Right ventricle myocardium superior (tissue), 1 donor: ENCODE measurements around the gene PHACTR3. TPM values are rescaled to one million over a fixed set of nuclear protein-coding genes. Genes with fewer than 3 reads are reported as not detected.

Experiments used
- ATAC-seq: fragments of 200-7000 bp; cut with Tn5 transposase; one replicate; pipeline ENCODE4 v1.9.1; 2020; ENCODE audit warnings: mild to moderate bottlenecking; ENCODE audit not compliant: poor library complexity
- DNase-seq: peaks from one replicate; pipeline ENCODE4 v3.0.0-alpha.2; 2020
- intact Hi-C: fragments of 100-400 bp; cut with DNase I; formaldehyde crosslinking; loops from one replicate; pipeline ENCODE4 v1.11.2; 2022
- total RNA-seq: library from RNA; stranded (reverse); fragmentation: NEBNext Ultra II Directional; extraction: Animal tissue kit (Norgen Biotek cat#: 25700); gene quantifications from one replicate; pipeline ENCODE4 v1.2.1, GENCODE V29; 2021
- donor health status: DM: no; HTN: yes; CAD: no; lungs with severe emphysema.

Gene PHACTR3
- total RNA-seq, 1 donor from 2014 or later, result 10.0 TPM

DNA sequence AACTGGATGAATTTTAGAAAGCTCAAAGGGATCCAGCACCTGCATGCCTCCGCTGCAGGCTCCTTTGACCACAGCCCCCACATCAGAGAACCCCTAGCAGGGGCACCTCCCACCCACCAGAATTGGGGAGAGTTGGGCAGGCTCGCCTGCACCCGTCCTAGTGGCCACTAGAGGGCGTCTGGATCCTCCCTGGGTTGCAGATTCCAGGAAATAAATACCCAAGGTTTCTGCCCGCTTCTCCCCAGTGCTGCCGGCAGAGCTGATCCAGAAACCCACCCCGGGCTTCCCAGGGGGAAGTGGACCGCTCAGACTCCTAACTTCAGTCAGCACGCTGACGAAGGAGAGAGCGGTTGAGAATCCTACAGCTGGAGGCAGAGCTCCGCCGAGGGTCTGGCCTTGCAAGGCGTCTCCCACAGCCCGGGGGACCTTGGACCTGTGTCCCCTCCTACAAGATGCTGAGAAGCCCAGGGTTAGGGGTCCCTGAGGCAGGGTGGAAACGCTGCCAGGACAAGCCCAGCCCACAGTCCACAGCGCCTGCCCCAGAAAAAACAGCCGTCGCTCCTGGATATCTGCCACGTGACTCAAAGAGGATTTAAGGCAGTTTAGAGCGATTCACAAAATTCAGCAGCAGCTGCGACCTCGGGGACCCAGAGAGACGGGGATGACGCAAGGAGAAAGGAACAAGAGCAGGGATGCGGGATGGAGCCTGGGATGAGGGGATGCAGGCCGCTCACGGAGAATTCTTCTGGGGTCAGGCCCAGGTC lies 32.6 kb upstream of the PHACTR3 start:
- DNase-seq (peak; percentile 71), ATAC-seq (peak; percentile 85)
- intact Hi-C loops, result loop anchor here (2.0 kb wide), 1 partner anchor 179 kb away; no protein-coding TSS in a partner anchor

DNA sequence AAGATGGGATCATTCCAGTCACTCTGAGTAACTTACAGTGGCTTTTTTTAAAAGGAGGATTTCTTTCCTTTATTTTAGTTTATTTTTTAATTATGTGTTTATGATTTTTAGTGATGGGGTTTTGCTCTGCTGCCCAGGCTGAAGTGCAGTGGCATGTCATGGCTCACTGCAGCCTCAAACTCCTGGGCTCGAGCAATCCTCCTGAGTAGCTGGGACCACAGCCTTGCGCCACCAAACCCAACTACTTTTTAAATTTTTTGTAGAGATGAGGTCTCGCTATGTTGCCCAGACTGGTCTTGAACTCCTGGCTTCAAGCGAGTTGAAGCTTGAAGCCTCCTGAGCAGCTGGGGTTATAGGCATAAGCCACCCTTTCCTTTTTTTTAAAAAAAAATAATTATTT lies 31.8 kb upstream of the PHACTR3 start:
- intact Hi-C loops, result no loop called here
- DNase-seq, result no peak
- no peak for ATAC-seq

DNA sequence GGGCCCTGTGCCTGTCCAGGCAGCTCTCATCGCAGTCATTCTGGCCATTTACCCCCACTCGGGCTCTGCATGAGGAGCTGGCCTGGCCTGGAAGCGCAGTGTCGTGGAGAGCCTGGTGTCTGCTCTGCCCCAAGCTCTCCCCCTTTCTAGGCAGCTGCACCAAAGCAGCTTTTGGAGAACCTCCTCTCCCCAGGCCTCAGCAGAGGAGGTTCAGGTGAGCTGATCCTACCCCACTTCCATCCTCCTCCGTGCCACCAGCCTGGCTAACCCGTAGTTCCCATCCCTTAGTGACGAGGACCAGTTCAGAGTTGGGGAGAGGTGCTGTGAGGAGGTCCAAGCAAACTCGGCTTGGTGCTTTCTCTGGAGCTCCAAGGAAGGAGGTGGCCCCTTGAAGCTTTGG lies 30.5 kb upstream of the PHACTR3 start:
- no peak for ATAC-seq
- no peak for DNase-seq
- intact Hi-C loops, result no loop called here

DNA sequence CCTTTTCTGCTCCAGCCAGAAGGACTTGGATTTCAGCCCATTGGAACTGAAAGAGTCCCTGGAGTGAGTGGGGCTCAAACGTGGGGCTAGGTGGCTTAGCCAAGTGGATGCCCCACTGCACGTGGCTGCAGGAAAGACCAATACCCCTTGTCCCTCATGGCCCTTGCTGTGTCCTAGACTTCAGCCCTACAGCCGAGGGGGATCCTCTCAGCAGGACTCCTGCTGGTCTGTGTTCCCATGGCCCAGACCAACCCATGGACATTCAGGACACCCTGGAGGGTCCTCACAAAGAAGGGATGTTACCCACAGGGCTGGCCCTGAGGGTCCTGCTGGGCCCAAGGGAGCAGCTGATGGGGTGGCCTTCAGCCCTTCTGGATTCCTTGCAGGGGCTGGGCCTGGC lies 30.0 kb upstream of the PHACTR3 start:
- ATAC-seq (no peak), DNase-seq (no peak)
- intact Hi-C loops, result no loop called here

DNA sequence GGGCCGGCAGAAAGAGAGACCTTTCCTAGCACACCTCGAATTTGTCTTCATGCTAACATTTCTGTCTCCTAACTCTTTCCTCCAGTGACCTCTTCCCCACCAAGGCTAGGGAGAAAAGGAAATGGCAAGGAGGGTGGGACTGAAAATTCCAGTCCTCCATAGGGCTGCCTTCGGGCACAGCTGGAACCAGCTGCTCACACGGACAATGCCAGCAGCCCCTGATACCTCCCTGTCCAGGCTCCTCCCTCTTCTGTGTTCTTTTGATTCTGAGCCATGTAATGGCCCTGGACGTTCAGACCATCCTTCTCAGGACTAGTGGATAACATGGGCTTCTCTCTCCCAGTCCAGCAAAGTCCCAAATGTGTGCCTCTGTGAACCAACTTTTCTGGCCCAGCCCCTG lies 29.1 kb upstream of the PHACTR3 start:
- intact Hi-C loops, result no loop called here
- no peak for DNase-seq
- ATAC-seq, result no peak

DNA sequence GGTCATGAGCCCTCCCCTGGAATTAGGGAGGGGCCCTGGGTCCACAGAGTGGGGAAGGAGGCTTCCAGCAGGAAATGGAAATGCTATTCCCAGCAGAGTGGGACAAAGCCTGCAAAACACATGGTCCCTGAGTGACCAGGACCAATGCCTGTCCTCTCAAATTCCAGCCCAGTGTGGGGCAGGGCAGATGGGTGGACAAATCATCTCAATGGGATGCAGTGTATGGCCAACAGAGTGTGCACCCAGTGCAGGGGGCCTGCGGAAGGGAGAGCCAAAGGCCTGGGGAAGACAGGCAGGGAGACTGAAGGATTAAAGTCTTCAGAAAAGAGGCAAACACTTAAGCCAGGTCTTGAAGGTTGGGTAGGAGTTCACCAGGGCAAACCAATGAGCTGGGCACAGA lies 28.7 kb upstream of the PHACTR3 start:
- DNase-seq (no peak), ATAC-seq (no peak)
- intact Hi-C loops, result no loop called here

DNA sequence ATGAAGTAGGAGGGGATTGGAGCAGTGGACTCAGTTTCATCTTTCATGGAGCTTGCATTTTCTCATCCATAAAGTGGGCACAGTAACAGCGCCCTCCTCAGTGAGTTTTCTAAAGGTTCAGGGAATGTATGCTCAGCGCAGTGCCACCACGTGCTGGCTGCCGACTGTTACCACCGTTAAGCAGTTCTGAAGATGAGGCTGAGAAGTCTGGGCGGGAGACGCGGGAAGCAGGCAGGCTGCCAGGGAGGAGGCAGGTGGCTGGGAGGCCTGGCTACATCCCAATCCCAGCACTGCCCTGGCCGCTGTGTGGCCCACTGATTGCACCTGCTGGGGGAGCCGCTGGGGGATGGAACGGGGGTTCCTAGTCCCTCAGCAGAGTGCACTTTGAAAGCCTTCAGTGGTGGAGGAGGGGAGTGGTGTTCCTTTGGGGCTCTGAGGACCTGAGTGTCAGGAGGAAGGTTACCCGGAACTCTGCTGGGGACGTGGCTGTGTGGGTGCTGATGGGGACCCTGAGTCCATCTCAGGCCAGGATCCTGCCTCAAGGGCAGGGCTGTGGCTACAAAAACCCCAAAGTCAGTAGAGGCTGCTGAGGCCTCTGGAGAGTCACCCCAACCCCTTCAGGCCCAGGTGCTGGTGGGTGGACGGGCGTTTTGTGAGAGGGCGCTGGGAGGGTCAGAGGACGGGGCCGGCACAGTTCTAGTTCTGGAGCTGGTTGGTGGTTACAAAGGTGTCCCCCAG lies 28.0 kb upstream of the PHACTR3 start:
- DNase-seq (no peak), ATAC-seq (no peak)
- intact Hi-C loops, result no loop called here

DNA sequence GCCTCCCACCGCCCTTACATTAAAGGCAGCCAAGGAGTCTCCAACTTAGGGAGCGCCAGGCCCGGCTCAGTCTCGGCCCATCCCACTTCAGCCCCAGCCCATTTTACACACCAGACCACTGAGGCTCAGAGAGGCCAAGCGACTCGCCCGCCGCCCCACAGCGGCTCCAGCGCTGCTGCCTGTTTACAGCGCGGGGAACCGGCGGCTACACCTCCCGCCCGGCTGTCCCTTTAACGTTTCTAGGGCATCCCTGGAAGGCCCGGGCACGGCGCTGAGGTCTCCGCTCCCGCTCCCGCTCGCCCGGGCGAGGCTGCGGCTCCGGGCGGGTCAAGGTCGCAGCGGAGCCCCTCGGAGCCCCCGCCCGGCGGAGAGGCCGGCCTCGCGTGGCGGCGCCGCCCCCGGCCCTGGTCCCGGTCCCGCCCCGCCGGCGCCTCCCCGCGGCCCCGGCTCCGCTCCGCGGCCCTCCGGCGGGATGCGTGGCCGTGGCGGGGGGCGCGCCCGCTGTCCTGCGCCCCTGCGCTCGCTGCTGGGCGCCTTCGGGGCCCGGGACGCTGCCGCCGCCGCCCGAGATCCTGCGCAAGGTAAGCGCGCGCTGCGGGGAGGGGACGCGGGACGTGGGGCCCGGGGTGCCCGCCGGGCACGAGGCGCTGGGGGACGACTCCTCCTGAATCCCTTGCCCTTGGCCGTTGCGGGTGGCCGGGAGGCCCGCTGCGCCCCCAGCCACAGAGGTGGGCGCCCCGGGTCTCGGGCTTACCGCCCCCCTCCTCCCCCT lies 27.1 kb upstream of the PHACTR3 start:
- intact Hi-C loops, result no loop called here
- DNase-seq (no peak), ATAC-seq (peak; percentile 48)

DNA sequence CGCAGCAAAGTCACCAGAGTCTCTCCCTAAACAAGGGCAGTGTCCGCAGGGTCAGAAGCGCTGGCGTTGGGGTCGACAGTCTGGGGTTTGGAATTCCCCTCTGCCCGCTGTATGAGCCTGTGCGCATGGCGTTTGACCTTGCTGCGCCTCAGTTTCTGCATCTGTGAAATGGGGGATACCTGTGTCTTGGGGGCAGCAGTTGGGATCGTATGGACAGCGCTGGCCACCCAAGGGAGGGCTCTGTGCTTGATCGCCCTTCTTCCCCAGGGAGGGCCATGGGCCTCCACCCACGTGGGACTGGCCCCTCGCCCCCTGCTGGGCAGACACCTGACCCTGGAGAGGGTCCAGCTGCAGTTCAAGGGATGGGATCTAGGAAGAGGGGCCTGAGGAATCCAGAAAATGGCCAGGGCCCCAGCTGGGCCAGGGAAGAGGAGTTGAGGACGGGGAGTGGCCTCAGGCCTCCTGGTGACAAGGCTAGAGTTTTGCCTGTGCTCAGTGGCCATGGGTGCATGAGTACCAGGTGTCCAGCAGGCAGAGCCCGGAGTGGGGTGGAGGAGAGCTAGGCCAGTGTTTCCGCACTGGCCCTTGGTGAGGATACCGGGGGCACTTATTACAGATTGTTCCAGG lies 26.4 kb upstream of the PHACTR3 start:
- intact Hi-C loops, result no loop called here
- no peak for DNase-seq
- ATAC-seq, result no peak

DNA sequence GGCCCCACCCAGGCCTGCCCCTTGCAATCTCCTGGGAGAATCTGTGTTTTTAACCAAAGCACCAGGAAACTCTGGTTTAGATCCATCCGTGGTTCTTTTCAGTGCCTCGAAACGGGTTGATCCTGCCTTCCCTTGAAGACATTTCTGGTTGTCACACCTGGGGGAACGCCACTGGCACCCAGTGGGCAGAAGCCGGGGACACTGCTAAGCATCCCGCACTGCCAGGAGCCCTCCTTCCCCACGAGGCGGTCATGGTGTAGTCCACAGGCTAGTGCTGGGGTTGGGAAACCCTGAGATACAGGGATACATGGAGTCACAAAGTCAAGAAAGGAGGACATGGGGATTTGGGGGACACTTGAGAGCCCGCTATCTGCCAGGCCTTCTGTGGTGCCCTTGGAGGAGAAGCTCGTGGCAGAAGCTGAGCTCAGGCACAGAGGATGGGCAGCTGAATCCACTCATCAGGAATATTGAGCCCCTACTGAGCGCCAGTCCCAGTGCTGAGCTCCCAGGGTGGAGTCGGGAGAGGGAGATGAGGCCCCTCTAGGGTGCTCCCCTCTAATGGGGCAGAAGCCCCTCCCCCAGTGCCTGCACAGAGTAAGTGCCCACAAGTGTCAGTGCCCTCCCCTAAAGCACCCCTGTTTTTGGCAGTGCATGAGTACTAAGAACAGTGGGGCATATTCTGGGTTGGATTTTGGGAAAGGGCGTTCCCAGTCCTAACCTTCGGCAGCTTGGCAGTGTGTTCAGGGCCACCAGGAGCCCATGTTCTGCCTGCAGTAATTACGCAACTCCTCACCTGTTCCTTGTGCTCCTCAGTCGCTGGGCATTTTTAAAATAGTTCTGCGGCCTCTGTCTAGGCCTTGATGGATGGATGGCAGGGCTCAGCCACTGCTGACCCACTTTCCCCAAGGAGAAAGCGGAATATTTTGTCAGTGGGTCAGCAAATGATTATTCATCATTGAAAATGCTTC lies 25.6 kb upstream of the PHACTR3 start:
- no peak for ATAC-seq
- DNase-seq, result no peak
- intact Hi-C loops, result no loop called here

DNA sequence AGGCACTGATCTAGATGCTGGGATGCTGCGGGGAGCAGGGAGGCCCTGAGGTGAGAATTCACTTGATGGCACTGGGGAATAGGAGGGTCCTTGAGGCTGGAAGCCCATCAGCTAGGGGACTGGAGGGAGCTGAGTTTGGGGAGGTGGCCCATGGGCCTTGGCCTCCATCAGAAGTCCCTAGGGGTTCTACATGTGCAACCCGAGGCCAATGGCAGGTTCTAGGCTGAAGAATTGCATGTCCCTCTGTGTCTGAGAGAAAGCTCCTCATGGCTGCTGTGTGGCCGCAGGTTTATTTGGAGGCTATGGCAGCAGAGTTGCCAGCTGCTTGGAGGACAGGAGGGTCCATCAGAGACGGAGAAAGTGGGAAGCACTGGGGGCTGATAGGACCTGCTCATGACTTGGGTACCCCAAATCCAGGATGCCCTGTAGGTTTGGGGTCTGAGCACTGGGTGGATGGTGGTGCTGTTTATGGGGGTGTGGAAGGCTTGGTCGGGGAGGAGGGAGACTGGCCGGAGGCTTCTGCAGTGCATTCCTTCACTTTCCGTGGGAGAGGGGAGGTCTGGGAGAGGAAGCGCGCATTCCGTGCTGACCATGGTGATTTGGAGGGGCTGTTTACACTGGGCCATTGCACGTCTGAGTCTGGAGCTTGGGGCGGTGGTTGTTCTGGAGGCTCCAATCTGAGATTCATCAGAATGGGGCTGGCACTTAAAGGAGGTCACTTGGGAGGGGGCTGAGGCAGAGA lies 24.8 kb upstream of the PHACTR3 start:
- ATAC-seq (no peak), DNase-seq (no peak)
- intact Hi-C loops, result no loop called here

DNA sequence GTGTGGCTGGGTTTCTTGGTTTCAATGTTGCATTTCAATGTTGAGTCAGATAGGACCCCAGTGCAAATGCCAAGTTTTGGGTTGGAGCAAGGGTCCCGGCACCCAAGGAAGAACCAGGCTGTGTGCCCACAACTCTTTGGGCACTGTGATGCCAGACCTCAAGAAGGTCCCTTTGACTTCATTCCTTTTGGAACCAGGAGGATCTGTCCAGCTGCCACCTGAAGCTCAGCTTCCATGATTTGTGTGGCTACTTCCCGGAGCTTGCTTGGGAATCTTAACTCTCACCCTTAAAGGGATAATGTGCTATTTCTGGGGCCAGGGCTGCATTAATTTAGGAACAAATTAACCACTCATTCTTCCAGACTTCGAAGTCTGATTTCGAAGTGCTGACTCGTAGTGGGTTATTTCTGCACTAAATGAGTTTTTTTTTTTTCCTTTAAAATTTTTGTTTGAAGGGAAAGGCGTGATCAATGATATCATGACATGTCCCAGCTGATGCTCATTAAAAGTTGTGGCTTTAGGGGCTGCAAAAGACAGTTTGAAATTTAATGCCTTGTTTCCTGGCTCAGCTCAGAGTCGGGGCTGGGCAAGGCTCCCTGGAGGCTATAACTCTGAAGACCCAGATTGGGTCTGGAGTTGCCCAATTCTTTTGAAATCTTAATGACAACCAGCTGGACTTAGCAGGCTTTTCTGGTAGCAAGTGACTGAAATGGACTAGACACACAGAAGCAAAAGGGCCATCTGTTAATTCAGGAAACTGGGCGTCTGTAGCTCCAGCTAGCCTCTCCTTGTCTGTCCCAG lies 24.0 kb upstream of the PHACTR3 start:
- intact Hi-C loops, result no loop called here
- ATAC-seq (no peak), DNase-seq (no peak)

DNA sequence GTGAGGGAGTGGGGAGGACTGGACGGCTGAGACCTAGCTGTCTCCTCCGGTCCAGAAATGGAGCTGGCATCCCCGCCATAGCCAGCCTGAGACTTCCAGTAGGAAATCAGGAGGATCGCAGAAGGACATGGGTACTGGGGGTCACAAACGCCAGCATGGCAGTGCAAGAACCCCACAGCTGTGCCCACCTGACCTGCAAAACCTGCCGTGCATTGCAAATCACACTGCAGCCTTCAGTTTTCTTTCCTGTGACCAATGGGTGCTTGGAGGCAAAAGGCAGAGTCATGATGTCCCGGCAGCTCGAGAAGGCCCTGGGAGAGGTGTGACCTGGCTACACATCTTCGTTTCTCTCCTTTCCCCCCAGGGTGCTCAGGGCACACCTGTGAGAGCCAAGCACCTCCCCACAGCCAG lies 23.3 kb upstream of the PHACTR3 start:
- intact Hi-C loops, result no loop called here
- ATAC-seq (no peak), DNase-seq (no peak)

DNA sequence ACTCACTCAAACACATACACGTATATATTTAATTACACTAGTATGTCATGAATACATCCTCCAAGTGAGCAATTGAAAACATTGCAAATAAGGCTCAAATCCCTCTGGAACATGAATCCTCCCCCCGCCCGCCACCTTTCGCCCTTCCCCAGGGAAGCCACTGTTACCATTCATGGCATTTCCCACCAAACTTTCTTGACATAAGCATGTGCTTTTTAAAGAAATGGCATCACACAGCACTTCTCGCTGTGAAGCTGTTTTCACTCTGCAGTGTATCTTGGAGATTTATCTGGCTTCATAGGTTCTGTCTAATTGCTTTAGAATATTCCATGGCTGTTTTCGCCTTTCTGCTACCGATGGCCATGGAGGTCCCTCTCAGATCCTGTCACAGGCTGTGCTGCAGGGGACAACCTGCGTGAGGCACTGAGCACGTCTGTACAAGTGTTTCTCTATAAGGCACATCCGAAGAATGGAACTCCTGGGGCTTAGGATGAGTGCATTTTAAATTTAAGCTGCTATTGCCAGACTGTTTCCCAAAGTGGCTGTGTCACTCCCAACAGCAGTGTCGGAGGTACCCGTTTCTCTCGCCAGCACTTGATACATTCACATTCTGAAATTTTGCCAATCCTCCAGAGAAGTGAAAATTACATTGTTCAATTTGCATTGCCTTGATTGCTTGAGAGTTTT lies 22.2 kb upstream of the PHACTR3 start:
- intact Hi-C loops, result no loop called here
- ATAC-seq (no peak), DNase-seq (no peak)

DNA sequence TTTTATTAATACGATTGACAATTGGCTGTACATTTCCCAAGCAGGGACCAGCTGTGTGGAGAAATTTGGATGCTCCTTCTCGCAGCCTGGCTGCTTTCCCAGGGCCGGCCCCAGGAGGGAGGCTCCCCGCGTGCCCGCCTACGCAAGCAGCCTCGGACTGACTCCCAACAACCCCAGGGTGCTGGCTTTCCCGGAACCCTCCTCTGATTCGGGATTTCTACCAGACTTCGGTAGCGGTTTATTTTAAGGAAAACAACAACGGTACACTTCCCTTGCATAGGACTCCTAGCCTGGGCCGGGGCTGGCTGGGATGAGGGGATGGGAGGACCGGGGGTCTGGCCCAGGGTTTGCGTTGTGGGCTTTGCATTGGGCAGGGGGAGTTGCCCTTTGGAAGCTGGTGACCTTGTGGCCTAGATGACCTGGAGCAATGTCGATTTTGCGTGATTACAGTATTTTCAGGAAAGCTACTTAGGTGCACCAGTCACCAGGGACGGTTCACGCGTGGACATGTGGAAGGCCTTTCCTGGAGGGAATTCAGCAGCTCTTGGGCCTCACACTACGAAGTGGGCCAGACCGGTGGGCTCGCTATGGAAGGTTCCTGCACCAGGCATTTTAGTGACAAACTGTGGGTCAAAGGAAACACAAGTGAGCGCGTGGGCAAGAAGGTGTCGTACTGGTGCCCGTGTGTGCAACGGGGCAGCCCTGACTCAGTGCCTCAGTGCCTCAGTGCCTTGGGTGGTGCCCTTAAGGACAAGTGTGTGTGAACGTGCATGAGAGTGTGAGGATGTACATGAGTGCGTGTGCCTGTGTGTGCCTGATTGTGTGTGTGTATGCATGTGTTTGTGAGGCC lies 20.7 kb upstream of the PHACTR3 start:
- peak; percentile 85 for DNase-seq
- ATAC-seq, result peak; percentile 81
- intact Hi-C loops, result no loop called here
